Ovary (tissue), 3 donors: ENCODE data around the gene SVOPL.

Experiments
- EP300 ChIP-seq: sonication (generic); formaldehyde crosslinking; IDR thresholded peaks from one replicate; pipeline ENCODE4 v1.6.1; 2017; ENCODE audit warnings: antibody characterized with exemption
- POLR2A ChIP-seq: fragments of 450-650 bp; IDR thresholded peaks from one replicate; pipeline ENCODE4 v1.6.1; 2017; ENCODE audit warnings: antibody characterized with exemption, mild to moderate bottlenecking, moderate library complexity
- TF ChIP-seq, protein P1 (sequence below), 3 donors: fragments of 450-650 bp in 2 of 3; fragments of 200-600 bp in 1 of 3; IDR thresholded peaks; one replicate each; pipeline versions ENCODE4 v1.5.1 to v1.8.0; 2016 to 2022; ENCODE audit warnings: antibody characterized with exemption in 3 of 3, mild to moderate bottlenecking in 1 of 3
- donor health status: DM: no; HTN: no; CAD: no.

DNA sequence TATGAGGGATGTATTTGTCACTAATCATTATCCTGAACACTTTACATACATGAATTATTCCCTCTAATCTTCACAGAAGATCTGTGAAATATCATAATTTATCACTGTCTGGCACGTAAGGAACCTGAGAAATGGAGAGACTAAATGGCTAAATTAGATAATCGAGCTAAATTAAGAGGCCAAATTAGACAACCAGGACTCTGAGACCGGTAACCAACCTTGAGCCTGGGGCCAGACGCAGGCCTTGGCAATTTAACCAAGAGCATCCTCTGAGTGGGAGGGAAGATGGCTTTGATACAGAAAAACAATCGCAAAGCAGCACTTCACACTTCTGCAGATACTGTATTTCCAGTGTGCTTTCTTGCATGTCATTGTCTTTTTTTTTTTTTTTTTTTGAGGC lies 21.4 kb downstream of the SVOPL start:
- TF ChIP-seq, protein P1, sequence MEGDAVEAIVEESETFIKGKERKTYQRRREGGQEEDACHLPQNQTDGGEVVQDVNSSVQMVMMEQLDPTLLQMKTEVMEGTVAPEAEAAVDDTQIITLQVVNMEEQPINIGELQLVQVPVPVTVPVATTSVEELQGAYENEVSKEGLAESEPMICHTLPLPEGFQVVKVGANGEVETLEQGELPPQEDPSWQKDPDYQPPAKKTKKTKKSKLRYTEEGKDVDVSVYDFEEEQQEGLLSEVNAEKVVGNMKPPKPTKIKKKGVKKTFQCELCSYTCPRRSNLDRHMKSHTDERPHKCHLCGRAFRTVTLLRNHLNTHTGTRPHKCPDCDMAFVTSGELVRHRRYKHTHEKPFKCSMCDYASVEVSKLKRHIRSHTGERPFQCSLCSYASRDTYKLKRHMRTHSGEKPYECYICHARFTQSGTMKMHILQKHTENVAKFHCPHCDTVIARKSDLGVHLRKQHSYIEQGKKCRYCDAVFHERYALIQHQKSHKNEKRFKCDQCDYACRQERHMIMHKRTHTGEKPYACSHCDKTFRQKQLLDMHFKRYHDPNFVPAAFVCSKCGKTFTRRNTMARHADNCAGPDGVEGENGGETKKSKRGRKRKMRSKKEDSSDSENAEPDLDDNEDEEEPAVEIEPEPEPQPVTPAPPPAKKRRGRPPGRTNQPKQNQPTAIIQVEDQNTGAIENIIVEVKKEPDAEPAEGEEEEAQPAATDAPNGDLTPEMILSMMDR (IDR thresholded peaks at IDR 0.05) = no peak
- TF ChIP-seq POLR2A = no peak
- TF ChIP-seq EP300 = no peak
